ENCODE results near the gene FLT1. TPM values are rescaled to one million over a fixed set of nuclear protein-coding genes. Genes with fewer than 3 reads are reported as not detected.

FLT1 gene
- total RNA-seq, 1 experiment from 2014 or later: 0.25 TPM

DNA sequence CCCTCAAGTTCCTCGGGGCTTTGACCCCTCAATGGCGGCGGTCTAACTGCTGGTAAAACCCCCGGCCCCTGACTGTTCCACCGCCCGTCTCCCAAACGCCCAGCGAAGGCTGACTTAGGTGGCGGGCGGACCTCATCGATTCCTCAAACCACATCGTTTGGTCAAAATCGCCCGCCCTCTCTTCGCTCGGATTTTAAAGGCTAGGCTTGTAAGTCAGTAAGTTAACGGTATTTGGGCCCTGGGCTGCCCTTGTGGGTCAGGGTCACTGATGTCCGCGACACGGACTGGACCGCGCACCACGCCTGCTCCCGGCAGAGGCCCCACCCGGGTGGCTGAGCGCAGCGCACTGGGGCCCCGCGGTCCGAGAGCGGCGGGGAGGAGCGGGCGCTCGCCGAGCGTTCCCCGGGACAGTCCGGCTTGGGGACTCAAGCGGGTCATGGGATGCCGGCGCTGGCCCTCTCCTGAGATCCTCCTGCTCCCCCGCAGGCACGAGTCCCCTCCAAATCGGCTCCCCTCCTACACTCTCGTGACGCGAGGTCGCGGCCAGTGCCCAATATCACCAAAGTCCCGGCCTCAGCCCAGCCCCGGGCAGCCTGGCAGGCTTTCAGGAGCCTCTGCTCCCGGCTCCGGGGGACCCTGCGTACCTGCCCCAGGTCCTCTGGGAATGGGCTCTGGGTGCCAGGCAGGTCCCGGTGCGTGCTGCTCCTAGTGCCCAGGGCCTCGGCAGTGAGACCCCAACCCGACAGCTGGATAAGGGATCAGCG, 1.0 kb downstream of the FLT1 start:
- no peak for ATAC-seq

More for the DNA sequence above, 1.0 kb downstream of the FLT1 start:
- DNase-seq (ENCODE audit: low read depth, low spot score): no peak
- no peaks in the 10 kb centered on the region for H3K36me3 ChIP-seq (ENCODE audit: control insufficient read depth in 1 of 2, insufficient read depth in 2 of 2, low read length in 2 of 2)
- intact Hi-C loops (cut with micrococcal nuclease): no loop called here
- H4K20me1 ChIP-seq (ENCODE audit: insufficient read depth): no peaks in the 10 kb centered on the region
- CTCF ChIA-PET: no interaction called here
- RAD21 ChIA-PET (ENCODE audit: low non-redundant PET in 1 of 2, low total read pairs in 2 of 2, uncharacterized antibody in 2 of 2, unreplicated experiment in 2 of 2): no interaction called here
- H3K9ac ChIP-seq (ENCODE audit: low read length): no peak overlapping the region
- H3K4me3 ChIP-seq (replicated peaks in 1 of 2; ENCODE audit: low read depth in 1 of 2, low read length in 2 of 2): no peak overlapping the region
- H2AFZ ChIP-seq (ENCODE audit: low read depth, low read length, poor library complexity, severe bottlenecking): no peak overlapping the region
- no peak overlapping the region for H3K4me2 ChIP-seq (ENCODE audit: low read length)
- no peaks in the 10 kb centered on the region for H3K79me2 ChIP-seq (ENCODE audit: insufficient read depth, low read length)
- POLR2A ChIA-PET: no interaction called here
- no peaks in the 10 kb centered on the region for H3K9me2 ChIP-seq (ENCODE audit: insufficient read depth)
- no peak overlapping the region for H3K27ac ChIP-seq (ENCODE audit: low read depth, low read length)
- BruUV-seq (replicated peaks): no TSS peak
- peaks cover 12% of the 10 kb centered on the region for H3K27me3 ChIP-seq (ENCODE audit: insufficient read depth, low read length)
- TF ChIP-seq, protein P1, sequence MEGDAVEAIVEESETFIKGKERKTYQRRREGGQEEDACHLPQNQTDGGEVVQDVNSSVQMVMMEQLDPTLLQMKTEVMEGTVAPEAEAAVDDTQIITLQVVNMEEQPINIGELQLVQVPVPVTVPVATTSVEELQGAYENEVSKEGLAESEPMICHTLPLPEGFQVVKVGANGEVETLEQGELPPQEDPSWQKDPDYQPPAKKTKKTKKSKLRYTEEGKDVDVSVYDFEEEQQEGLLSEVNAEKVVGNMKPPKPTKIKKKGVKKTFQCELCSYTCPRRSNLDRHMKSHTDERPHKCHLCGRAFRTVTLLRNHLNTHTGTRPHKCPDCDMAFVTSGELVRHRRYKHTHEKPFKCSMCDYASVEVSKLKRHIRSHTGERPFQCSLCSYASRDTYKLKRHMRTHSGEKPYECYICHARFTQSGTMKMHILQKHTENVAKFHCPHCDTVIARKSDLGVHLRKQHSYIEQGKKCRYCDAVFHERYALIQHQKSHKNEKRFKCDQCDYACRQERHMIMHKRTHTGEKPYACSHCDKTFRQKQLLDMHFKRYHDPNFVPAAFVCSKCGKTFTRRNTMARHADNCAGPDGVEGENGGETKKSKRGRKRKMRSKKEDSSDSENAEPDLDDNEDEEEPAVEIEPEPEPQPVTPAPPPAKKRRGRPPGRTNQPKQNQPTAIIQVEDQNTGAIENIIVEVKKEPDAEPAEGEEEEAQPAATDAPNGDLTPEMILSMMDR (IDR thresholded peaks at IDR 0.05 in 2 of 3, conservative IDR thresholded peaks at IDR 0.05 in 1 of 3; ENCODE audit: borderline replicate concordance in 1 of 3, insufficient read depth in 1 of 3, low read depth in 2 of 3, low read length in 2 of 3): no peak
- no peak for TF ChIP-seq TCF7L2 (IDR thresholded peaks at IDR 0.05; ENCODE audit: borderline replicate concordance, extremely low read depth, insufficient read depth, insufficient read length)
- no peak for TF ChIP-seq EZH2 (IDR thresholded peaks at IDR 0.05)
- no peak for TF ChIP-seq ZNF274 (IDR thresholded peaks at IDR 0.05; ENCODE audit: low read depth, low read length)
- no peak for TF ChIP-seq CBX3 (IDR thresholded peaks at IDR 0.05; ENCODE audit: low read depth)
- no peak for TF ChIP-seq EZH2phosphoT487 (IDR thresholded peaks at IDR 0.05; ENCODE audit: borderline replicate concordance)
- TF ChIP-seq SRF (IDR thresholded peaks at IDR 0.05; ENCODE audit: low read depth): no peak
- no peak for TF ChIP-seq POLR2A (IDR thresholded peaks at IDR 0.05; ENCODE audit: borderline replicate concordance, extremely low read depth, insufficient read depth, insufficient read length)
- TF ChIP-seq, protein P2, sequence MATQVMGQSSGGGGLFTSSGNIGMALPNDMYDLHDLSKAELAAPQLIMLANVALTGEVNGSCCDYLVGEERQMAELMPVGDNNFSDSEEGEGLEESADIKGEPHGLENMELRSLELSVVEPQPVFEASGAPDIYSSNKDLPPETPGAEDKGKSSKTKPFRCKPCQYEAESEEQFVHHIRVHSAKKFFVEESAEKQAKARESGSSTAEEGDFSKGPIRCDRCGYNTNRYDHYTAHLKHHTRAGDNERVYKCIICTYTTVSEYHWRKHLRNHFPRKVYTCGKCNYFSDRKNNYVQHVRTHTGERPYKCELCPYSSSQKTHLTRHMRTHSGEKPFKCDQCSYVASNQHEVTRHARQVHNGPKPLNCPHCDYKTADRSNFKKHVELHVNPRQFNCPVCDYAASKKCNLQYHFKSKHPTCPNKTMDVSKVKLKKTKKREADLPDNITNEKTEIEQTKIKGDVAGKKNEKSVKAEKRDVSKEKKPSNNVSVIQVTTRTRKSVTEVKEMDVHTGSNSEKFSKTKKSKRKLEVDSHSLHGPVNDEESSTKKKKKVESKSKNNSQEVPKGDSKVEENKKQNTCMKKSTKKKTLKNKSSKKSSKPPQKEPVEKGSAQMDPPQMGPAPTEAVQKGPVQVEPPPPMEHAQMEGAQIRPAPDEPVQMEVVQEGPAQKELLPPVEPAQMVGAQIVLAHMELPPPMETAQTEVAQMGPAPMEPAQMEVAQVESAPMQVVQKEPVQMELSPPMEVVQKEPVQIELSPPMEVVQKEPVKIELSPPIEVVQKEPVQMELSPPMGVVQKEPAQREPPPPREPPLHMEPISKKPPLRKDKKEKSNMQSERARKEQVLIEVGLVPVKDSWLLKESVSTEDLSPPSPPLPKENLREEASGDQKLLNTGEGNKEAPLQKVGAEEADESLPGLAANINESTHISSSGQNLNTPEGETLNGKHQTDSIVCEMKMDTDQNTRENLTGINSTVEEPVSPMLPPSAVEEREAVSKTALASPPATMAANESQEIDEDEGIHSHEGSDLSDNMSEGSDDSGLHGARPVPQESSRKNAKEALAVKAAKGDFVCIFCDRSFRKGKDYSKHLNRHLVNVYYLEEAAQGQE (IDR thresholded peaks at IDR 0.05; ENCODE audit: low read depth): no peak
- TF ChIP-seq ZFX (IDR thresholded peaks at IDR 0.05): no peak
- TF ChIP-seq ZBTB33 (IDR thresholded peaks at IDR 0.05; ENCODE audit: extremely low read depth, insufficient replicate concordance, low read length): no peak
- no peak for TF ChIP-seq ELF1 (IDR thresholded peaks at IDR 0.05; ENCODE audit: borderline replicate concordance, low read depth)
- no peaks in the 10 kb centered on the region for H3K4me1 ChIP-seq (ENCODE audit: control insufficient read depth in 1 of 2, insufficient read depth in 2 of 2, low read length in 2 of 2)
- no peaks in the 10 kb centered on the region for H3K9me3 ChIP-seq (ENCODE audit: control insufficient read depth in 1 of 2, insufficient read depth in 1 of 2, low read depth in 1 of 2, low read length in 2 of 2)
